Measurements from ENCODE around the gene TCF7. TPM values are rescaled to one million over a fixed set of nuclear protein-coding genes. Genes with fewer than 3 reads are reported as not detected.

Gene TCF7
- total RNA-seq, 1 experiment from 2014 or later = 16.8 TPM

DNA sequence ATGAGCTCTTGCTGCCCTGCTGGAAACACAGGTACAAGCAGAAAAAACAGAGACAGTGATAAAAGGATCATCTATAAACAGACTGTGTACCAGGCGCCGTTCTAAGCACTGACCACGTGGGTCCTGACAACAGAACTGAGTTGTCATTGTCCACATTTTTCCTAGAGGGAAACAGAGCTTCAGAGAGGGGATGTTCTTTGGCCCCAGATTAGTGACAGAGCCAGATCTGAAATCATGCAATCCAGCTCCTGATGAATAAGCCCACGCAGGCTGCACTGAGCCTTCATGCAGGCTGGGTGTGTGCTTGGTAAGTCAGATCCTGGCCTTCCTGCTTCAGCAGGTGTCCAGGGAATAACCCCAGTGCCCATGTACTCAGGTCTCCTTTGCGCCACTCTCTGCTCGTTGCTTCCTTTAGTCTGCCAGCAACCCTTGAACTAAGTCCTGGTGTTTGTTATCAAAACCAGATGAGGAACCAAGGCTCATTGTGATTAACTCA lies 22.8 kb upstream of the TCF7 start:
- TF ChIP-seq, protein P1, sequence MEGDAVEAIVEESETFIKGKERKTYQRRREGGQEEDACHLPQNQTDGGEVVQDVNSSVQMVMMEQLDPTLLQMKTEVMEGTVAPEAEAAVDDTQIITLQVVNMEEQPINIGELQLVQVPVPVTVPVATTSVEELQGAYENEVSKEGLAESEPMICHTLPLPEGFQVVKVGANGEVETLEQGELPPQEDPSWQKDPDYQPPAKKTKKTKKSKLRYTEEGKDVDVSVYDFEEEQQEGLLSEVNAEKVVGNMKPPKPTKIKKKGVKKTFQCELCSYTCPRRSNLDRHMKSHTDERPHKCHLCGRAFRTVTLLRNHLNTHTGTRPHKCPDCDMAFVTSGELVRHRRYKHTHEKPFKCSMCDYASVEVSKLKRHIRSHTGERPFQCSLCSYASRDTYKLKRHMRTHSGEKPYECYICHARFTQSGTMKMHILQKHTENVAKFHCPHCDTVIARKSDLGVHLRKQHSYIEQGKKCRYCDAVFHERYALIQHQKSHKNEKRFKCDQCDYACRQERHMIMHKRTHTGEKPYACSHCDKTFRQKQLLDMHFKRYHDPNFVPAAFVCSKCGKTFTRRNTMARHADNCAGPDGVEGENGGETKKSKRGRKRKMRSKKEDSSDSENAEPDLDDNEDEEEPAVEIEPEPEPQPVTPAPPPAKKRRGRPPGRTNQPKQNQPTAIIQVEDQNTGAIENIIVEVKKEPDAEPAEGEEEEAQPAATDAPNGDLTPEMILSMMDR (IDR thresholded peaks at IDR 0.05; ENCODE audit: unreplicated experiment) = no peak
- BruUV-seq (replicated peaks) = no TSS peak
- intact Hi-C loops (cut with micrococcal nuclease; ENCODE audit: unreplicated experiment) = loop anchor here (5.0 kb wide), 2 partner anchors 39 to 54 kb away; no protein-coding TSS in a partner anchor
- no peak overlapping the region for H3K4me3 Mint-ChIP-seq (ENCODE audit: low read depth, unreplicated experiment)
- CTCF ChIA-PET = interaction anchor here (3.4 kb wide), 1 partner anchor 52 kb away, joined by 14 read pairs; no protein-coding TSS in a partner anchor
- H3K9me3 Mint-ChIP-seq (ENCODE audit: low read depth, unreplicated experiment) = no peaks in the 10 kb centered on the region
- no peak overlapping the region for H3K27ac Mint-ChIP-seq (ENCODE audit: unreplicated experiment)
- no peaks in the 10 kb centered on the region for H3K27me3 Mint-ChIP-seq (ENCODE audit: unreplicated experiment)
- DNase-seq = no peak
- H3K4me1 Mint-ChIP-seq (ENCODE audit: low read depth, unreplicated experiment) = peaks cover 26% of the 10 kb centered on the region
- H3K36me3 Mint-ChIP-seq (ENCODE audit: insufficient read depth, unreplicated experiment) = no peaks in the 10 kb centered on the region

DNA sequence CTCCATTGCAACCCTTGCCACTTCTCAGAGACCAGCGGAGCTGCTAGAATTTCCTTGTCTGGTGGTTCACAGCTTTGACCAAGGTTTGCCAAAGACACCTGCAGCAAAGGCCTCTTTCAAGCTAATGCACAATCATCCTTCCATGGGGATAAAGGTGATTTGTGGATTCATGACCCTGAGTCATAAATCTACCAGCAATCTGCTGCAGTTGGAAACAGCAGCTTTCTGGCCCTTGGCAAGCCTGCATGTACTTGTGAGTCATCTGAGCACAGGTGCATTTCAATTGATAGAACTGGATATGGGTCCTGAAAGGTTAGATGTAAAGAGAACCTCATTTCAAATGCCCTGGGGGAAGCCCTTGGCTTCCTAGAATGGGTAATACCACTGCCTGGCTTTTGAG lies 21.6 kb upstream of the TCF7 start:
- no TSS peak for BruUV-seq (replicated peaks)
- H3K36me3 Mint-ChIP-seq (ENCODE audit: insufficient read depth, unreplicated experiment) = no peaks in the 10 kb centered on the region
- H3K27ac Mint-ChIP-seq (ENCODE audit: unreplicated experiment) = peak overlapping the region; percentile 14
- H3K27me3 Mint-ChIP-seq (ENCODE audit: unreplicated experiment) = no peaks in the 10 kb centered on the region
- CTCF ChIA-PET = interaction anchor here (0.6 to 3.4 kb wide), 11 partner anchors 9 to 1790 kb away, joined by 3 to 14 read pairs (median 4); no protein-coding TSS in a partner anchor
- intact Hi-C loops (cut with micrococcal nuclease; ENCODE audit: unreplicated experiment) = loop anchor here (5.0 kb wide), 2 partner anchors 41 to 56 kb away; no protein-coding TSS in a partner anchor
- TF ChIP-seq, protein P1 (IDR thresholded peaks at IDR 0.05; ENCODE audit: unreplicated experiment) = no peak
- H3K4me1 Mint-ChIP-seq (ENCODE audit: low read depth, unreplicated experiment) = peaks cover 26% of the 10 kb centered on the region
- no peaks in the 10 kb centered on the region for H3K9me3 Mint-ChIP-seq (ENCODE audit: low read depth, unreplicated experiment)
- H3K4me3 Mint-ChIP-seq (ENCODE audit: low read depth, unreplicated experiment) = peak overlapping the region; percentile 17
- peak; percentile 65 for DNase-seq

DNA sequence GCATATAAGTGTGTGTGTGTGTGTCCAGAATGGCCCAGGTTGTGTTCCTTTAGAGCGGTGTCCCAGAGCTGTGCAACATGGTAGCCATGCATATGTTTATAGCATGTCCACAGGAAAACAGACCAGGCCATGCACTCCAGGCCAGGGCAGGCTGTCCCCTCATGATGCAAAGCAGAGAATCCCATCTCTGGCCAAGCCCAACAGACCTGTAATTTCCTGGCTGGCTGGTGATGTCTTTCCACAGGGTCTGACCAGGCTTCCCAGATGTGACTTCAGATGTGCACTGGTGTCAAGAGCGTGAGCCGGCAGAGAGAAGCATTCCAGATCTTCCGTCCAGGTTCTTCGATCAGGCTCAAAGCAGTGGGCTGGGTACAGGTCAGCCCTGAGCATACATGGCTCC lies 21.1 kb upstream of the TCF7 start:
- intact Hi-C loops (cut with micrococcal nuclease; ENCODE audit: unreplicated experiment) = loop anchor here (5.0 kb wide), 2 partner anchors 41 to 56 kb away; no protein-coding TSS in a partner anchor
- no peak for DNase-seq
- no peaks in the 10 kb centered on the region for H3K27me3 Mint-ChIP-seq (ENCODE audit: unreplicated experiment)
- no peaks in the 10 kb centered on the region for H3K9me3 Mint-ChIP-seq (ENCODE audit: low read depth, unreplicated experiment)
- CTCF ChIA-PET = interaction anchor here (0.8 to 3.4 kb wide), 6 partner anchors 8 to 67 kb away, joined by 3 to 14 read pairs (median 4); no protein-coding TSS in a partner anchor
- no peak overlapping the region for H3K27ac Mint-ChIP-seq (ENCODE audit: unreplicated experiment)
- no peaks in the 10 kb centered on the region for H3K36me3 Mint-ChIP-seq (ENCODE audit: insufficient read depth, unreplicated experiment)
- H3K4me1 Mint-ChIP-seq (ENCODE audit: low read depth, unreplicated experiment) = peaks cover 29% of the 10 kb centered on the region
- H3K4me3 Mint-ChIP-seq (ENCODE audit: low read depth, unreplicated experiment) = peak overlapping the region; percentile 17
- no TSS peak for BruUV-seq (replicated peaks)
- TF ChIP-seq, protein P1 (IDR thresholded peaks at IDR 0.05; ENCODE audit: unreplicated experiment) = no peak

DNA sequence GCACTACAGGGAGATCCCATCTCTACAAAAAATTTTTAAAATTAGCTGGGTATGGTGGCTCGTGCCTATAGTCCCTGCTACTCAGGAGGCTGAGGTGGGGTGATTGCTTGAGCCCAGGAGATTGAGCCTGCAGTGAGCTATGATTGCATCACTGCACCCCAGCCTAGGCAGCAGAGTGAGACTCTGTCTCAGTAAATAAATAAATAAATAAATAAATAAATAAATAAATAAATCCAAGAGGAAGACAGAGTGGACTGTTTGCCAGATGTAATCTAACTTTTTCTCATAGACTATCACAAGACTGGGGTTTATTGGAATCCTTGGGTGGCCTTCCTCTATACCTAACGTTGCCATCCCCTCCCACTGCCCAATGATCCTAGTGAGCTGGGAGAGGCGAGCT lies 19.2 kb upstream of the TCF7 start:
- Mint-ChIP-seq H3K27me3 (ENCODE audit: unreplicated experiment) (no peaks in the 10 kb centered on the region), H3K4me3 (ENCODE audit: low read depth, unreplicated experiment) (no peak overlapping the region), H3K9me3 (ENCODE audit: low read depth, unreplicated experiment) (no peaks in the 10 kb centered on the region), H3K4me1 (ENCODE audit: low read depth, unreplicated experiment) (peaks cover 48% of the 10 kb centered on the region), H3K36me3 (ENCODE audit: insufficient read depth, unreplicated experiment) (no peaks in the 10 kb centered on the region), H3K27ac (ENCODE audit: unreplicated experiment) (no peak overlapping the region)
- DNase-seq = no peak
- CTCF ChIA-PET = interaction anchor here (1.1 kb wide), 1 partner anchor 18 kb away, joined by 8 read pairs; no protein-coding TSS in a partner anchor
- no TSS peak for BruUV-seq (replicated peaks)
- intact Hi-C loops (cut with micrococcal nuclease; ENCODE audit: unreplicated experiment) = no loop called here
- TF ChIP-seq, protein P1 (IDR thresholded peaks at IDR 0.05; ENCODE audit: unreplicated experiment) = no peak
